CD14-positive monocyte (primary cell): ENCODE data around the gene ADK. TPM values are rescaled to one million over a fixed set of nuclear protein-coding genes. Genes with fewer than 3 reads are reported as not detected.

Source experiments
- DNase-seq, 3 donors: peaks; one replicate each; pipeline ENCODE4 v3.0.0-alpha.2; 2011 to 2022
- H2AFZ ChIP-seq: 2 replicates; pipeline ENCODE4 v1.6.0; 2012; ENCODE audit warnings: mild to moderate bottlenecking, low read depth, low read length, inconsistent platforms; ENCODE audit not compliant: insufficient read depth, poor library complexity, severe bottlenecking
- H3K27ac ChIP-seq, 2 donors: 1 replicate in 1 of 2; 2 replicates in 1 of 2; pipeline ENCODE4 v1.5.1; 2012 to 2013; ENCODE audit warnings: low read length in 2 of 2, control low read depth in 1 of 2, inconsistent platforms in 1 of 2, low read depth in 1 of 2, mild to moderate bottlenecking in 1 of 2
- H3K27me3 ChIP-seq, 2 donors: one replicate each; pipeline versions ENCODE4 v1.6.0 to v1.6.1; 2011 to 2013; ENCODE audit warnings: low read length in 2 of 2; ENCODE audit not compliant: control insufficient read depth in 2 of 2, insufficient read depth in 2 of 2
- H3K36me3 ChIP-seq, 2 donors: replicated peaks in 1 of 2; 1 replicate in 1 of 2; 2 replicates in 1 of 2; pipeline versions ENCODE4 v1.5.1 to v1.6.1; 2012 to 2013; ENCODE audit warnings: low read length in 2 of 2, control low read depth in 1 of 2, inconsistent platforms in 1 of 2, mild to moderate bottlenecking in 1 of 2; ENCODE audit not compliant: insufficient read depth in 2 of 2, control insufficient read depth in 1 of 2
- H3K4me1 ChIP-seq, 2 donors: 1 replicate in 1 of 2; 2 replicates in 1 of 2; pipeline versions ENCODE4 v1.5.1 to v1.6.1; 2012 to 2013; ENCODE audit warnings: low read length in 2 of 2, control low read depth in 1 of 2, inconsistent platforms in 1 of 2, mild to moderate bottlenecking in 1 of 2, moderate library complexity in 1 of 2; ENCODE audit not compliant: insufficient read depth in 2 of 2, control insufficient read depth in 1 of 2
- H3K4me2 ChIP-seq: replicated peaks from 2 replicates; pipeline ENCODE3; 2012; ENCODE audit warnings: low read length, moderate library complexity, mild to moderate bottlenecking; ENCODE audit not compliant: poor library complexity, severe bottlenecking; ENCODE audit errors: extremely low read depth
- H3K4me3 ChIP-seq, 3 experiments: fragments of 200-600 bp in 1 of 3; sonication (generic) in 1 of 3; replicated peaks in 1 of 3; 1 replicate in 2 of 3; 2 replicates in 1 of 3; pipeline ENCODE4 v1.5.1; 2011 to 2013; ENCODE audit warnings: low read length in 3 of 3, mild to moderate bottlenecking in 3 of 3, control low read depth in 2 of 3, low read depth in 2 of 3, inconsistent platforms in 1 of 3, moderate library complexity in 1 of 3
- H3K79me2 ChIP-seq: 2 replicates; pipeline ENCODE4 v1.6.0; 2012; ENCODE audit warnings: mild to moderate bottlenecking, control low read depth, inconsistent platforms, low read length, moderate library complexity; ENCODE audit not compliant: insufficient read depth
- H3K9ac ChIP-seq: 2 replicates; pipeline ENCODE4 v1.6.0; 2017; ENCODE audit warnings: low read length, mild to moderate bottlenecking; ENCODE audit not compliant: insufficient read depth, poor library complexity, severe bottlenecking
- H3K9me3 ChIP-seq, 2 donors: replicated peaks in 1 of 2; 1 replicate in 1 of 2; 2 replicates in 1 of 2; pipeline versions ENCODE4 v1.5.1 to v1.6.1; 2012 to 2013; ENCODE audit warnings: low read length in 2 of 2, control low read depth in 1 of 2; ENCODE audit not compliant: control insufficient read depth in 1 of 2, insufficient read depth in 1 of 2
- H4K20me1 ChIP-seq: 2 replicates; pipeline ENCODE4 v1.6.0; 2012; ENCODE audit warnings: mild to moderate bottlenecking, low read length, control low read depth, moderate library complexity; ENCODE audit not compliant: insufficient read depth
- H3K27ac Mint-ChIP-seq, 7 donors: one replicate each; pipeline ENCODE4 v1.8.0; 2020; ENCODE audit warnings: mild to moderate bottlenecking in 7 of 7, mixed read lengths in 7 of 7, moderate library complexity in 6 of 7, inconsistent platforms in 2 of 7
- H3K27me3 Mint-ChIP-seq, 3 donors: one replicate each; pipeline ENCODE4 v1.8.0; 2021 to 2022; ENCODE audit warnings: low read depth in 3 of 3, mild to moderate bottlenecking in 3 of 3, mixed read lengths in 3 of 3, moderate library complexity in 3 of 3, inconsistent platforms in 1 of 3
- H3K36me3 Mint-ChIP-seq, 2 donors: one replicate each; pipeline ENCODE4 v1.8.0; 2020; ENCODE audit warnings: mixed read lengths in 2 of 2, inconsistent platforms in 1 of 2, mild to moderate bottlenecking in 1 of 2
- H3K4me1 Mint-ChIP-seq: one replicate; pipeline ENCODE4 v1.8.0; 2020; ENCODE audit warnings: mild to moderate bottlenecking, mixed read lengths
- H3K4me3 Mint-ChIP-seq, 2 donors: one replicate each; pipeline ENCODE4 v1.8.0; 2020; ENCODE audit warnings: mild to moderate bottlenecking in 2 of 2, mixed read lengths in 2 of 2, moderate library complexity in 1 of 2
- H3K9me3 Mint-ChIP-seq, 7 donors: one replicate each; pipeline ENCODE4 v1.8.0; 2020 to 2022; ENCODE audit warnings: mixed read lengths in 7 of 7, mild to moderate bottlenecking in 6 of 7, moderate library complexity in 6 of 7, inconsistent platforms in 2 of 7
- WGBS: methylation state at CpG from one replicate; pipeline ENCODE4 v1.1.5; 2013; ENCODE audit warnings: missing lambda C conversion rate; ENCODE audit not compliant: insufficient coverage; 5-methylcytosine and 5-hydroxymethylcytosine counted together
- intact Hi-C, 2 donors: fragments of 100-400 bp; cut with micrococcal nuclease; formaldehyde crosslinking; loops; one replicate each; pipeline versions ENCODE4 v1.15.0 to v1.15.1; 2023
- polyA plus RNA-seq, 3 donors: library from polyadenylated mRNA; depleted of rRNA in 1 of 3; unstranded in 2 of 3; stranded (reverse) in 1 of 3; fragments of 300-500 nt in 2 of 3; fragments of >200 nt in 1 of 3; fragmentation: Illumina TruSeq in 2 of 3; gene quantifications; 1 replicate in 2 of 3; 2 replicates in 1 of 3; pipeline ENCODE4 v1.2.3, GENCODE V29; 2012 to 2021
- TF ChIP-seq, protein P1 (sequence below): fragments of 200-600 bp; IDR thresholded peaks from one replicate; pipeline ENCODE4 v1.8.0; 2022; ENCODE audit warnings: antibody characterized with exemption, mild to moderate bottlenecking

Gene ADK
- polyA plus RNA-seq, 3 donors: 6.4 to 38.2 (median 35.7) TPM

DNA sequence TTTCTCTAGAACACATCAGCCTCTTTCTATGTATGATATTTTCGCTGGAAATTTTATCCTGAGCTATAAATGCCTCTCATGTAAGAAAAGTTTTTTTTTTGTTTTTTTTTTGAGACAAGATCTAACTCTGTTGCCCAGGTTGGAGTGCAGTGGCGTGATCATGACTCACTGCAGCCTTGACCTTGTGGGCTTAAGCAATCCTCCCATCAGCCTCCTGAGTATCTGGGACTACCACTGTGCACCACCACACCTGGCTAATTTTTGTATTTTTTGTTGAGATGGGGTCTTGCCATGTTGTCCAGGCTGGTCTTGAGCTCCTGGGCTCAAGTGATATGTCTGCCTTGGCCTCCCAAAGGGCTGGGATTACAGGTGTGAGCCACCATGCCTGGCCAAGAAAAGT, 80.4 kb downstream of the ADK start:
- peaks cover 2 to 3% of the 10 kb centered on the region in 2 donors for H3K36me3 Mint-ChIP-seq
- no peak overlapping the region for H3K4me3 Mint-ChIP-seq
- no peaks in the 10 kb centered on the region for H3K79me2 ChIP-seq
- H3K4me1 Mint-ChIP-seq: peaks cover 13% of the 10 kb centered on the region
- no peaks in the 10 kb centered on the region for H4K20me1 ChIP-seq
- DNase-seq: peak in 2 of 3 donors; percentile 44 to 56
- no peak overlapping the region for H3K4me3 ChIP-seq
- peaks cover 8 to 17% of the 10 kb centered on the region in 2 donors for H3K4me1 ChIP-seq
- WGBS: no CpG with 5 or more reads among the region's 2 CpGs
- H3K27ac ChIP-seq: no peak overlapping the region
- no peaks in the 10 kb centered on the region for H3K36me3 ChIP-seq
- no peak overlapping the region for H3K9ac ChIP-seq
- no peak overlapping the region for H2AFZ ChIP-seq
- H3K27me3 Mint-ChIP-seq: no peaks in the 10 kb centered on the region
- H3K27me3 ChIP-seq: no peaks in the 10 kb centered on the region
- TF ChIP-seq, protein P1, sequence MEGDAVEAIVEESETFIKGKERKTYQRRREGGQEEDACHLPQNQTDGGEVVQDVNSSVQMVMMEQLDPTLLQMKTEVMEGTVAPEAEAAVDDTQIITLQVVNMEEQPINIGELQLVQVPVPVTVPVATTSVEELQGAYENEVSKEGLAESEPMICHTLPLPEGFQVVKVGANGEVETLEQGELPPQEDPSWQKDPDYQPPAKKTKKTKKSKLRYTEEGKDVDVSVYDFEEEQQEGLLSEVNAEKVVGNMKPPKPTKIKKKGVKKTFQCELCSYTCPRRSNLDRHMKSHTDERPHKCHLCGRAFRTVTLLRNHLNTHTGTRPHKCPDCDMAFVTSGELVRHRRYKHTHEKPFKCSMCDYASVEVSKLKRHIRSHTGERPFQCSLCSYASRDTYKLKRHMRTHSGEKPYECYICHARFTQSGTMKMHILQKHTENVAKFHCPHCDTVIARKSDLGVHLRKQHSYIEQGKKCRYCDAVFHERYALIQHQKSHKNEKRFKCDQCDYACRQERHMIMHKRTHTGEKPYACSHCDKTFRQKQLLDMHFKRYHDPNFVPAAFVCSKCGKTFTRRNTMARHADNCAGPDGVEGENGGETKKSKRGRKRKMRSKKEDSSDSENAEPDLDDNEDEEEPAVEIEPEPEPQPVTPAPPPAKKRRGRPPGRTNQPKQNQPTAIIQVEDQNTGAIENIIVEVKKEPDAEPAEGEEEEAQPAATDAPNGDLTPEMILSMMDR: no peak
- intact Hi-C loops: loop anchor here in 1 of 2 donors (5.0 kb wide), 1 partner anchor 79 kb away; the partner anchor contains the start of genes ADK and AP3M1
- no peak overlapping the region for H3K4me2 ChIP-seq
- H3K9me3 ChIP-seq: no peaks in the 10 kb centered on the region
- no peaks in the 10 kb centered on the region for H3K9me3 Mint-ChIP-seq
- peak overlapping the region in 5 of 7 donors; percentile 36 to 83 (median 66) for H3K27ac Mint-ChIP-seq

DNA sequence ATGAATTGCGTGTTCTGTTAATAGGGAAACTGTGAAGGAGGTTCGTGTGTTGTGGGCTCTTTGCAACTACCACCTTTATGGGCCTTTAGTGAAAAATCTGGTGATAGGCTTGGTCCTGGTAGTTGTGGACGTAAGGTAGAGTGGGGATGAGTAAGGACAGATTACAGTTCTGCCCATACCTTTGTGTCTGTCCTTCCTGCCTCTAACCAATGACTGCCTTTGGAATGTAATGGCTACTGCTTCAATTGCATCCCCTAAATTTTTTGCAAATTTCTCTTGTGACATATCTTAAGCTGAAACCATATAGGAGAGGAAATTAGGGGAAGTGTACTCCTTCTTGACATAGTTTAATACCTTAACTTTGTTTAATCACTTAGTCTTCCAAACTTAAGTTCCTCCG, 82.3 kb downstream of the ADK start:
- Mint-ChIP-seq H3K36me3 (peaks cover 0 to 3% of the 10 kb centered on the region in 2 donors), H3K27me3 (no peaks in the 10 kb centered on the region), H3K4me3 (no peak overlapping the region), H3K4me1 (peaks cover 8% of the 10 kb centered on the region), H3K9me3 (no peaks in the 10 kb centered on the region), H3K27ac (no peak overlapping the region)
- no peak for DNase-seq
- 93% methylated on average over 2 of the region's 4 CpGs for WGBS
- peaks cover 4 to 13% of the 10 kb centered on the region in 2 donors for H3K4me1 ChIP-seq
- TF ChIP-seq, protein P1: no peak
- no peaks in the 10 kb centered on the region for H3K27me3 ChIP-seq
- H3K4me3 ChIP-seq: no peak overlapping the region
- H3K9ac ChIP-seq: no peak overlapping the region
- H3K36me3 ChIP-seq: no peaks in the 10 kb centered on the region
- no peak overlapping the region for H3K27ac ChIP-seq
- no peaks in the 10 kb centered on the region for H3K79me2 ChIP-seq
- H2AFZ ChIP-seq: no peak overlapping the region
- intact Hi-C loops: loop anchor here in 1 of 2 donors (5.0 kb wide), 1 partner anchor 81 kb away; the partner anchor contains the start of genes ADK and AP3M1
- no peaks in the 10 kb centered on the region for H3K9me3 ChIP-seq
- no peaks in the 10 kb centered on the region for H4K20me1 ChIP-seq
- no peak overlapping the region for H3K4me2 ChIP-seq
